Fibroblast of upper back skin (primary cell): ENCODE data around the gene CRHR1.

Source experiments
- DNase-seq: peaks from one replicate; pipeline ENCODE4 v3.0.0-alpha.2; 2013

CRHR1 gene

GRCh38 chr17:45790296-45790922 is 6.3 kb downstream of the CRHR1 start:
- DNase-seq = no peak

GRCh38 chr17:45791041-45791582 is 7.0 kb downstream of the CRHR1 start:
- DNase-seq = no peak

DNA sequence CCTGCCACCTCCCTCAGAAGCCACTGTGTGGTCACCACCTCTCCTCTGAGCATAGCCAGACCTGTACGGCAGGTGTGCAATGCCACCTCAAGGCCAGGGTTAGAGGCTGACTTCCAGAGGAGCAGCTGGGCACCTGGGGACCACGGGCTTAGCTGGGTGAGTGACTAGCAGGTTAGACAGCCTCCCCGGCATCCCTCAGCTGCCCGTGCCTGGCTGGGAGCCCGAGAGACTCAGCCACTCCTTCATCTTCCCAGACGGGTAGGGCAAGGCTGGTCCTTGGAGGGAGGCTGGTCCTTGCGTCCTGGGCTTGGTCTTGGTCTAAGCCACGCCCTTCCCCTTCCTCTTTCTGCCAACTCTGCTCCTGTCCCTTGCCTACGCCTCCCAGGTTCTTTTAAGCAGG is 7.8 kb downstream of the CRHR1 start:
- DNase-seq = no peak

- DNase-seq = no peak
Observed at GRCh38 chr17:45792437-45792836, 8.3 kb downstream of the CRHR1 start.

DNA sequence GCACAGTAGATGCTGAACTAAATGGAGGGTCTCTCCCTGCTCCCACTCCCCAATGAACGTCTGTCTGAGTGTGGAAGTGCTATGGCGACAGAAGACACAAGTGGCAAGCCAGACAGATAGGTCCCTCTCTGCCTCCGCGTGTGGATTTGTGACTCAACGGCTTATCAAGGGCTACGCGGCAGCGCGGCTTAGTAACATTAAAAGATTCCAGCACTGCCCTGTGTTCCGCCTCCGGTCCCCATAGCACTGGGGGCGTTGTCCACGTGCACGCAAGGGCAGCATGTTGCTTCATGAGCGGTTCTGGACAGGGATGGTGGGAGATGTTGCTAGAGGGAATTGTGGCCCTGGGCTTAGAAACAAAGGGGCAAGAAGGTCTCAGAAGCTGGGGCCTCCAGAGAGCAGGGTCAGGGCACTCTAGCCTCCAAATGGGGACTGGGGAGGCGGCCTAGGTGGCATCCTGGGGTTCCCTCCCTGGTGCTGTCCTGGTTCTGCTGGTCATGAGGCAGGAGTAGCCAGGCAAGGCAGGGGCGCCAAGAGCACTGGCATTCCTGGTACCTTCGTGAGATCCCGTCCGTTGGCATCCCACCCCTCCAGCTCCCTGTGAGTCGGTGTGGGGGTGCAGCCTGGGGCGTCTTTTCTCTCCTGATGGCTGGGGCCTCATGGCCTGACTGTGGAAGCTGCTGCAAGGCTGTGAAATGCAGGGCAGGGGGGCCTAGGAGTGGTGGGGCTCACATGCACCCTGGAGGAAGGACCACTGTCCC is 9.1 kb downstream of the CRHR1 start:
- DNase-seq = no peak

DNA sequence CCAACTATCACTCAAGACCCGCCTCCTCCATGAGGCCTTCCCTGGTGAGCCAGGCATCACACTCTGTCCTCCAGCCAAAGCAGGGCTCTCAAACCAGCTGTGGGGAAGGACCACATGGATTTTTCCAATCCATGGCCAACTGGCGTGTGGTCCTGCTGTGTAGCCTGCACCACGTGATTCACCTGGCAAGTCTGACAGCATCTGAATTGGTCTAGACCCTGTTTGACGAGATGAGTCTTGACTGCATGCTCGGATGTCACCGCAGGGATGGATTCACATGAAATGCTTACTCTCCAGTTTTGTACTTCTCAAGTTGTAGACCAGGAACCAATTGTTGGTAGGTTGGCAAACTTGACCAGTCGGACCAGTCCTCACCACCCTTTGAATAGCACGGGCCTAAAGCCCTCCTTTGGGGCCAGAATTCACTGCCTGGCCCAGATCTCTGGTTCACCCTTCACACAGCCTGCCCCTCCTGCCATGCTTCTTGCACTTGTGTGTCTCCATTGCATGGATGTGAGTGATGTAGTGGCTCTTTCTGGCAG is 9.9 kb downstream of the CRHR1 start:
- DNase-seq = no peak

- DNase-seq = no peak
Observed at GRCh38 chr17:45794840-45795239, 10.7 kb downstream of the CRHR1 start.

DNA sequence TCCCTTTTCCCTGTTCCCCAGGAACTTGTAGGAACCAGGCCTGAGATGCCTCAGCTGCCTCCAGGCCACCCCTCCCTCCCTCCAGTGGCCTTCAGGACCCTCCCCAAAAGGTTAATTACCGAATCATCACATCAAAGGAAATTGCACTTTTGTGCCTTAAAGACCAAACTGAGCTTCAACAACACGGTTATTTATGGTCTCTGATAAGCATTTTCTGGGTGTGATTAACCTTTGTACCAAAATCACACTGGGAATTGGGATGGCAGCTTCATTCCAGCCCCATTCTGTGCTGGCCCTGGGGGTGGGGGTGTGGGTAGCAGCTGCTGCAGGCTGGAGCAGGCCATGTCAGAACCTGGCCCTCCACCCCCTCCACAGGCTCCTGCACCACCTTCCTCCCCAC is 16.7 kb downstream of the CRHR1 start:
- DNase-seq = no peak

DNA sequence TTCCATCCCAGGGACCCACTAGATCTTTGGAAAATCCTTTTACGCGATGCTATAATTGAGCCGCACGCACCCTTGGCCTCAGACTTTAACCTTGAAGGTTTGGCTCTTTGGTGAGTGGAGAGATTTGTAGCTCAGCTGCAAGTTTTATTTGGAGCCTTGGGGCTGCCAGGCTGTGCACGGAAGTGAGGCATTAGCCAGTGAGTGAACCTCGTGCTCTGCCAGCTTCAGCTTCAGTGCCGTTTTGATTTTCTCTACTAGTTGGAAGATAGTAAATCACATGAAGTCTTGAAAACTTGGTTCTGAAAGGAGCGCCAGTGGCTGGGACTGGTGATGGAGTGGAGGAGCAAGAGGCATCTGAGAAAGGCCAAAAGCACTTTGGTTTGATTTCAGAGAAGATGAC is 17.3 kb downstream of the CRHR1 start:
- no peak for DNase-seq

- no peak for DNase-seq
Observed at GRCh38 chr17:45808845-45809244, 24.7 kb downstream of the CRHR1 start.

DNA sequence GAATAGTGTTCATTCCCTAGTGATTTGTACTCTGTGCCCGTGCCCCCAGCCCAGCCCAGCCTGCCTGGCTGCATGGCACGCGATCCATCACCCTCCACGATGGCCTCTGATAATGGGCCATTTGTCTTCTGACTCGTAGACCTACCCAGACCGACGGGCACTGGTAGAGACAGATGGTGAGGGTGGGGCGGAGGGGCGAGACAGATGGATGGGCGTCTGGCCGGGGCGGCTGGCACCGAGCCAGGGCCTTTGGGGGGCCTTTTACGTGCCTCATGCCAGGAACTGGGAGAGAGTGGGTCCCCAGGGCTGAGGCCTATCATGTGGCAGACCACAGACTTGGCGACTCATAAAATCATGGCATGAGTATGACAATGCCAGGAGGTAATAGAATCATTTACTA is 25.4 kb downstream of the CRHR1 start:
- no peak for DNase-seq

GRCh38 chr17:45812102-45812501 is 28.0 kb downstream of the CRHR1 start:
- no peak for DNase-seq

DNA sequence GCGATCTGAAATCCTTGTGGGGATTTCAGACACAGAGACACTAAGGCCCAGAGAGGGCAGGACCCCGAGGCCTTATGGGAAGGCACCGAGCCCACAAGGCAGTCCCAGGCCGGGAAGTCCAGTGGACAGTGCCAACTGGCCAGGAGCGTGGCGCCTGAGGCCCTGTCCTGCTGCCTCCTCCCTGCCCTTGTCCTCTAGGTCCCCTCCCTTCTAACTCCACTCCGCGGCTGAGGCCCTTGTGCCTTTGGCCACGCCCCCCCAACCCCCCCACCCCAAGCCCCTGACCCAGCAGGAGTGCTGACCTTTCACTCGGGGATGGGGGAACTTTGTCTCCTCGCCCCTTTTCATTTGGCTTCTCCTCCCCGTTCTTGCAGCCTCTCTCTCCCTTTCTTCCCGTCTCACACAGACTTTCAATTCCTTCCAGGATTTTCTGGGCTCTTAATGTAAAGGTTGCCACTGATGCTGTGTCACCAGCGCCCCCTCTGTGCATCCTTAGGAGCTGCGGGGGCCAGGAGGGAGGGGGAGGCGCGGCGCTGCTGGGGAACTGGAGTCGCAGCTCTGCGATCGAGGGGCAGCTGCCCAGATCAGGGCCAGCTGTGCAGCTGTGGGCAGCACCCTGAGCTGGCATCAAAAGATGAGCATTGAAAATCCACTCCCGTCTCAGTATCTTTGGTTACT is 29.1 kb downstream of the CRHR1 start:
- DNase-seq = no peak

DNA sequence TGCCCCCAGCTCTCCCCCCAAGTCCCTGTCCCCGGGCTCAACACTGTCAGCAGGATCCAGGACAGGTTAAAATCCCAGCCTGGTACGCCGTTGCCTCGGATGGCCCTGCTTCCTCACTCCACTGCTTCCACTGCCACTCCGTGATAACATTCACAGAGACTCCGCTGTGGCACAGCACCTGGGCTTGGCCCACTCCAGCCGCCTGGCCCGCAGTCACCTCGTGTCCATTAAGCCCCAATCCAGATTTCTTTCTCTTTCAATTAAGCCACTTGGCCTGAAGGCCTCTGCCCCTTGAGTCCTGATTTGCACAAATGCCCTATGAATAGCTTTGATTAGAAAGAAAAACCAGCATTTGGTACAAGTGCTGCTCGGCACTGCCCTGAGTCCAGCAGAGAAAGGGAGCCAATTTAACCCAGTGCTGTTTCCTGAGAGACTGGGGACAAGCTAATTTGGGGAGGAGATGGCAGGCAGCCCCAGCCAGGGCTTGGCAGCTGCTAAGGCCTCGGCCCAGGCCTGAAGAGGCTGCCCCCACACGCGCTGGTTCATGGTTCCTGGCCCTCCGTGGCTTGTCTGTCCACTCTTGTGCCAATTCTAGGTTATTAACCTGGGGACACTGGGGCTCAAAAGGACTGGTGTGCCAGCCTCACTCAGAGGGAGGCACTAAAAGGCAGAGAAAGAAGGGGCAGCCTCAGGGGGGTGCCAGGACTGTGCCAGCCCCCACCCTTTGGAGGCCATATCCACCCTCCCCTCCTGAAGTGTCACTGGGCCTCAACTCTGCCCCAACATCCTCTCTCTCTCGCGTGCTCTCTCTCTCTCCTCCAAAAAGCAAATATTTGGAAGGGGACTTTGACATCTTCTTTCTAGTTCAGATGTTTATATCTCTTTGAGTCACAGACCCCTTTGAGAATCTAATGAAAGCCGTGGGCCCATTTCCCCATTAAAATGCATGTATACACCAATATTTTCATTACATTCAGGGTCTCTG is 30.8 kb downstream of the CRHR1 start:
- no peak for DNase-seq

- no peak for DNase-seq
Observed at GRCh38 chr17:45815752-45816151, 31.6 kb downstream of the CRHR1 start.

DNA sequence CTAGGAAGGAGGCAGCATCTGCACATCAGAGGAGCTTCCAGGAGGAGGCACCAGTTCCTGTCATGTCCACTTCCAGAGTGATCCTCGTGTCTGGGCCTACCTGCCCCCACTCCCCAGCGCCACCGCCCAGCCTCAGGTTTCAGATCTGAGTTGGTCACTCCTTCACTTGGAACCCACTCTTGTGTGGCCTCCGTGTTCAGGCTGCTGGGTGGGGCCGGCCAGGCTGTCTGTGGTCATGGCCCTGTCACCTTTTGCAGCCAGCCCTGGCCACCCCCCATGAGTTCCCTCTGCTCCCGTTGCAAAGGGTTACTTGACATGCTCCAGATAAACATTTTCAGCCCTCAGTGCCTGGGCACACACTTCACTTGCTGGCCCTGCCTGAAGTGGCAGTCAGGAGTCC is 33.9 kb downstream of the CRHR1 start:
- no peak for DNase-seq

DNA sequence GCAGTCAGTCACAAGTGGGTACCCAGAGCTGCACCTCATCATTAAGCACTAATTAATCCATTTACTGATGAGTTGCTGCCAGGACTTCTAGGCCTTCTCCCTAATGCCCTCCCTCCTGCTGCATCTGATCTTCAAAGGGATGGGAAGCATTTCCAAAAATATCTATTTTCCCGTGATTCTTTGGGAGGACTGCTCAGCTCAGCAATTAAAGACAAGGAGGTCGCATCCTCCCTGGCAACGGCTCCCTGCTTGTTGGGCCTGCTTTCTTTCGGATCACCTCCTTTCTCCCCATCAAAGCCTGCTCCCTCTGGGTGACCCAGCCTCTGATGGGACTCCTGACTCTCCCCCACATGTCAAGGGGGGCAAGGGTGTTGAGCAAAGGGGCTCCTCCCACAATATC is 34.6 kb downstream of the CRHR1 start:
- DNase-seq = no peak

DNA sequence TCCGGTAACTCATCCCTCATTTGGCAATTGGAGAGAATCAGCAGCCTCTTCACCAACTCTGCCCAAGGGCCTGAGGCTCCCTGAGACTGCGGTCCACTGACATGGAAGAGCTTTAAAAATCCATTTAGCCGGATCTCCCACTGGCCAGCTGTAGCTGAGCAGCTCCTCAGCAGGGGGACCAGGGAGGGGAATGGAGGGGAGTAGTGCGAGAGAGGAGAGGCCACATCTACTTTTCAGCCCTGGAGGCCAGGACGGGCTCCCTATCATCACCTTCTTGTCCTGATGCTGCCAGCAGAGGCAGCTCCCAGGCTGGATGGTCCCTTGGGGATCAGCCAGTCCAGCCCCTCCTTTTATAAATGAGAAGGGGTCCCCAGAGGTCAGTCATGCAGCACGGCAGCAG is 35.5 kb downstream of the CRHR1 start:
- no peak for DNase-seq

- no peak for DNase-seq
Observed at GRCh38 chr17:45820052-45820780, 36.1 kb downstream of the CRHR1 start.

DNA sequence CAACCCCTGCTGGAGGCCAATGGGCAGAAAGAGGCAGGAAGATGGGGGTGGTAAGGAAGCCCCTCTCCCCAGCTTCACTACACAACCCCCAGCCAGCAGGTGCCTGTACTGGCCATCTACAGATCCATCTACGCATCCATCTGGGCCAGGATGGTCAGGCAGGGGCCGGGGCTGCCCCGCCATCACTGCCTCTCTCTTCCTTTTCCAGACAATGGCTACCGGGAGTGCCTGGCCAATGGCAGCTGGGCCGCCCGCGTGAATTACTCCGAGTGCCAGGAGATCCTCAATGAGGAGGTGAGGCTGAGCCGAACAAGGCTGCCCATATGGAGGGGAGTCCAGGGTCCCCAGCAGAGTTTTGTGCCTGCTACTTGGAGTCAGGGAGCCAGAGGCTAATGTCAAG is 37.0 kb downstream of the CRHR1 start:
- no peak for DNase-seq

DNA sequence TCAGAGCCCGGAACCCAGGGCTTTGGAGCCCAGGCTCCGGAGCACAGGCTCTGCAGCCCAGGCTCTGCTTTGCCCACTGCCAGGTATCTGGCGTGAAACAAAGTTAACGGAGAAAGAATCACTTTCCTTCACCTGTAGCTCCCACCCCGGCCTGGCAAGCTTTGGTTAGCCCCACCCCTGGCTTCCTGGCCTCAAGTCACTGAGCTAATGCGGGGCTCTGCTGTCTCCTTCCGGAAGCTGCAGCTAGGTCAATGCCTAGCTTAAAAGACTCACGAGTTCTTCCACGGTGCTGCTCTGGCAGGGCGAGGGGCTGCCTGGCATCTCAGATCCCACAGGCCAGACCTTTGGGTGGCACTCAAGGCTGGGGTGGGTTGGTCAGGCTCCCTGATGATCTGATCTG is 39.5 kb downstream of the CRHR1 start:
- DNase-seq = no peak

DNA sequence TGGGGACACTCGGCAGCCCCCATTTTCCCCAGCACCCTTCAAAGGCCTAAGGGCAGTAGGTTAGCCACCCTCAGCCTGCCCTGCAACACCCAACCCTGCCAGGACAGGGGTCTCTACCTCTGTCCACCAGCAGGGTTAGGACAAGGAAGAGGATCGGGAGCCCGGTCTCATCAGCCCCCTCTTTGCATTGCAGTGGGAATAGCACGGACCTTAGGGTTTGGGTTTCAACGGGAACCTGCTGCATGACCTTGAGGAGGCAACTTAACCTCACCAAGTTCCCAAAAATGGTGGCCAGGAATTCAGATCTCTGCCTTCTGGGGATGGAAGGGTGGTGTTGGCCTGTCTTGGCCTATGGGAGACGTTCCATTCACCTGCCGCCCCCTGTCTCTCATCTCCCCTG is 40.4 kb downstream of the CRHR1 start:
- no peak for DNase-seq
